ENCODE results near the gene CAMK1D.

GRCh38 chr10:12367272-12367671 lies 17.9 kb downstream of the CAMK1D start:
- TF ChIP-seq, protein P1, sequence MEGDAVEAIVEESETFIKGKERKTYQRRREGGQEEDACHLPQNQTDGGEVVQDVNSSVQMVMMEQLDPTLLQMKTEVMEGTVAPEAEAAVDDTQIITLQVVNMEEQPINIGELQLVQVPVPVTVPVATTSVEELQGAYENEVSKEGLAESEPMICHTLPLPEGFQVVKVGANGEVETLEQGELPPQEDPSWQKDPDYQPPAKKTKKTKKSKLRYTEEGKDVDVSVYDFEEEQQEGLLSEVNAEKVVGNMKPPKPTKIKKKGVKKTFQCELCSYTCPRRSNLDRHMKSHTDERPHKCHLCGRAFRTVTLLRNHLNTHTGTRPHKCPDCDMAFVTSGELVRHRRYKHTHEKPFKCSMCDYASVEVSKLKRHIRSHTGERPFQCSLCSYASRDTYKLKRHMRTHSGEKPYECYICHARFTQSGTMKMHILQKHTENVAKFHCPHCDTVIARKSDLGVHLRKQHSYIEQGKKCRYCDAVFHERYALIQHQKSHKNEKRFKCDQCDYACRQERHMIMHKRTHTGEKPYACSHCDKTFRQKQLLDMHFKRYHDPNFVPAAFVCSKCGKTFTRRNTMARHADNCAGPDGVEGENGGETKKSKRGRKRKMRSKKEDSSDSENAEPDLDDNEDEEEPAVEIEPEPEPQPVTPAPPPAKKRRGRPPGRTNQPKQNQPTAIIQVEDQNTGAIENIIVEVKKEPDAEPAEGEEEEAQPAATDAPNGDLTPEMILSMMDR (IDR thresholded peaks at IDR 0.05), result no peak
- TF ChIP-seq POLR2A (IDR thresholded peaks at IDR 0.05), result no peak

Data from heart left ventricle (tissue), 13 donors.